ENCODE results near the gene LEFTY2.
"Not testable (repeated sequence)": the region's sequence is repeated elsewhere in the genome, so short reads cannot be mapped to it uniquely, and the experiment has no call there.

The LEFTY2 gene

DNA sequence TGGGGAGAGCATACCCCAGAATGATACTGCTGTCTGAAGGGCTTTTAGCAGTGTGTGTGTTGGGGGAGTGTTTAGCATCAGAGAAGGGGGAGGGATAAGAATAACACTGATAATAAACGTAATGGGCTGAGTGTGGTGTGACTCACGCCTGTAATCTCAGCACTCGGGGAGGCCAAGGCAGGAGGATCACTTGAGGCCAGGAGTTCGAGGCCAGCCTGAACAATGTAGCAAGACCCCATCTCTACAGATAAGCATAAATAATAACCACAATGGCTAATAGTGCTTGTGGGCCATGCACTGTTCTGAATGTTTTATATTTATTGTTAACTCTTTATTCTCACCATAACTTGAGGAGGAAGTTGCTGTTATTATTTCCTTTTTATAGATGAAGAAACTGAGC lies 2.6 kb upstream of the LEFTY2 start:
- no peak for DNase-seq
- peaks cover 9 to 12% of the 10 kb centered on the region in 2 donors for H3K4me1 Mint-ChIP-seq
- ATAC-seq (replicated peaks) = no peak
- H3K9me3 Mint-ChIP-seq = no peaks in the 10 kb centered on the region
- no peak overlapping the region for H3K27ac Mint-ChIP-seq
- no peak overlapping the region for H3K4me3 Mint-ChIP-seq
- H3K36me3 Mint-ChIP-seq = no peaks in the 10 kb centered on the region
- H3K27me3 Mint-ChIP-seq = peaks cover 14 to 16% of the 10 kb centered on the region in 2 donors

DNA sequence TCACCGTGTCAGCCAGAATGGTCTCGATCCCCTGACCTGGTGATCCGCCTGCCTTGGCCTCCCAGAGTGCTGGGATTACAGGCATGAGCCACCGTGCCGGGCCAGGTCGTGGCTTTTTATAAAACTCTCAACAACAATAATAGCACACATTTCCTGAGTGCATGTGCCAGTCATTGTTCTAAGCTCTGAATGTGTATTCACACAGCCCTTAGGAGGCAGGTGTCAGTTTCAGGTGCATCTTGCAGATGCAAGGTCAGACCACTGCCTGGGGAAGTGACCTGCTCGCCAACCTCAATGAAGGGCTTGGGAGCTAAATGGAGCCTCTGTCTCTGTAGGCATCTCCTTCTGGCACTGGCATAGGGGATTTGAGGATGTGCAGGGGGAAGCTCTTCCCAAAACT lies 1.6 kb upstream of the LEFTY2 start:
- H3K9me3 Mint-ChIP-seq = no peaks in the 10 kb centered on the region
- H3K4me3 Mint-ChIP-seq = no peak overlapping the region
- H3K27ac Mint-ChIP-seq = no peak overlapping the region
- ATAC-seq (replicated peaks) = peak in 1 of 2 donors; percentile 54
- no peaks in the 10 kb centered on the region for H3K36me3 Mint-ChIP-seq
- H3K4me1 Mint-ChIP-seq = peaks cover 9 to 12% of the 10 kb centered on the region in 2 donors
- DNase-seq = no peak
- H3K27me3 Mint-ChIP-seq = peaks cover 11 to 13% of the 10 kb centered on the region in 2 donors

DNA sequence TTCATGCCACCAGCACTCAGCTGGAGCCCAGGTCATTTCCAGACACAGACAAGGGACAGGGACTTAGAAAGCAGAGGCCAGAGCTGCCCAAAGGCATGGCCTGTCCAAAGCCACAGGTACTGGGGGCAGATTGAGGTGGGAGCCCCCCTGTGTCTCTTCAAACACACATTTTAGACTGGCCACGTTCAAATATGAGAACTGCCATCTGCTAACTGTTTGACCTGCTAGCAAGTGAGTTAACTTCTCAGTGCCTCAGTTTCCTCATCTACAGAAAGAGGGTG lies 862 bp upstream of the LEFTY2 start:
- Mint-ChIP-seq H3K36me3 (no peaks in the 10 kb centered on the region), H3K27ac (no peak overlapping the region), H3K4me3 (no peak overlapping the region), H3K9me3 (no peaks in the 10 kb centered on the region), H3K4me1 (peaks cover 9 to 12% of the 10 kb centered on the region in 2 donors), H3K27me3 (peaks cover 9 to 10% of the 10 kb centered on the region in 2 donors)
- no peak for ATAC-seq (replicated peaks)
- DNase-seq = no peak

DNA sequence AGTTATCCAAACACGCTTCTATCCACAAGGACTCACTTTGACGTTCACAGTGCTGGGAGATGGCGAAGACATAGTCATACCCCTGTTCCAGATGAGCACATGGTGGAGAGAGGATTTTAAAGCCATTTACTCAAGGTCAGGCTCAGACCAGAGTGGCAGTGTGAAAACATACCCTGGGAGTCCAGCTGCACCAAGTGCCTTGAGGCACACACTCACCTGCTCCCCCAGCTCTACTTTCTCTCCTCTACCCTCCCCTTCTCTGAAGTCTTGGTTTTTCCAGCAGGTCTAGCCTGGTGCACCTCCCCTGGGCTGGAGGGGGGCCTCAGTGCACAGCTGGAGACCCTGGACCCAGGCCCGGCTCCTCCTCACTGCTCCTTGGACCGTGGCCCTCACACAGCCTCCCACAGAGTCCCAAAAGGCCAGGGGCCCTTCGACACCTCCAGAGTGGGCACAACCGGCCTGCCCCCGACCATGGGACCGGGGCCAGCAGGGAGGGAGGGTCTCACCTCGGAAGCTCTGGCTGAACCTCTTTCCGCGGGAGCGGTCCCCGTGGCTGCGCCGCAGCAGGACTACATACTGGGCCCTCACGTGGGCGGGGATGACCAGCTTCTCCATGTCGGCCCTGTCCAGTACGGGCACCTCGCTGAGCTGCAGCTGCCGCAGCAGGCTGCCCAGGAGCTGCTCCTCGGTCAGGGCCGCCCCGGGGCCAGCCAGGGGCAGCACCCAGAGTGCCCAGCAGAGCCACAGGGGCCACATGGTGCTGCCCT lies 452 bp downstream of the LEFTY2 start:
- ATAC-seq (replicated peaks) (no peak), DNase-seq (no peak)
- peaks cover 3 to 9% of the 10 kb centered on the region in 2 donors for H3K27me3 Mint-ChIP-seq
- no peak overlapping the region for H3K4me3 Mint-ChIP-seq
- no peaks in the 10 kb centered on the region for H3K36me3 Mint-ChIP-seq
- H3K9me3 Mint-ChIP-seq = no peaks in the 10 kb centered on the region
- H3K27ac Mint-ChIP-seq = no peak overlapping the region
- H3K4me1 Mint-ChIP-seq = peaks cover 9 to 12% of the 10 kb centered on the region in 2 donors

DNA sequence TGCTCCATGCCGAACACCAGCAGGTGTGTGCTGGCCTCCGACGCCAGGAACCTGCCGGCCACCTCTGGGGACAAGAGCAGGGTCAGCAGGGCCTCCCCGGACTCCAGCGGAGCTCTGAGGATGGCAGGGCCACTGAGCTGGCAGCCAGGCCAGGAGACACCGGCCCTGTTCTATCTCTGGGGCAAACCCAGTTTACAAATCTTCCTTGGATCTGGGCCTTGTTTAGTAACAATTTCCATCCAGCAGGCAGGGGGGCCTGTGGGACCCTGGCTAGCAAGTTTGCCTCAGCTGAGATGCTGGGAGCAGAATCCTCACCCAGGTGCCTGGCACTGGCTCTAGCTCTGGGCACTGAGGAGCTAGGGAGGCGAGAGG lies 1.1 kb downstream of the LEFTY2 start:
- H3K4me3 Mint-ChIP-seq; H3K9me3 Mint-ChIP-seq; H3K4me1 Mint-ChIP-seq; ATAC-seq (replicated peaks); DNase-seq; H3K36me3 Mint-ChIP-seq; H3K27ac Mint-ChIP-seq; H3K27me3 Mint-ChIP-seq: not testable (repeated sequence)

DNA sequence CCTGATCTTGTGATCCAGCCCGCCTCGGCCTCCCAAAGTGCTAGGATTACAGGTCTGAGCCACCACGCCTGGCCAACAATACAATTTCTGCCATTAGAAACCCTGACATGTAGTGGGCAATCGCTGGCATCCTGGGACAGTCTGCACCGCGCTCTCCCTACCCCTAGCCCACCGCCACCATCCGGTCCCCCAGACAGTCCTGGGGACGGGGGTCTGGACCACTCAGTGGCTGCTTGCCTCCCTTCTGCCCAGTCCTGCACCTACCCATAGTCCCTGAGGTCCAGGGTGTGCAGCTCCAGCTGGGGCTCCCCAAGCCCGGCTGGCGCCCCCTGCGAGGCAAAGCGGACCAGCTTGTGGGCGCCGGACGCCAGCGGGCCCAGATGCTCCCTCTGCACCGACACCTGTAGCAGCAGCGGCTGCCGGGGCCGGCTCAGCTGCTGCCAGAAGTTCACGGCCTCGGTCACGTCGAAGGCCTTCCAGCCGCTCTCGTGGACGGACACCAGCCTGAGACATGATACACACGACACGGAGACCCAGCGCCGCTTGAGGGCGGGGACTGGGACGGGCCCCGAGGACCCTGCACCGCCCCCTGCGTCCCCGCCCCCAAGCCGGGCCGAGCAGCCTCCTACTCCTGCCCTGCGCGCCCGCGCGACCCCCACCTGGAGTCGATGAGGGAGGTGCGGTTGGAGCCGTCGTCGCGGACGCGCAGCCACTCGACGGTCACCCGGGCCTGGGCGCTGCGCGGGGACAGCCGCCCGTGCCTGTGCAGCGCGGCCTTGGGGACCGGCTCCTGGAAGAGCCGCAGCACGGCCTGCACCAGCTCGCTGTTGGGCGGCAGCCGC lies 1.7 kb downstream of the LEFTY2 start:
- H3K36me3 Mint-ChIP-seq; ATAC-seq (replicated peaks); H3K27me3 Mint-ChIP-seq; DNase-seq; H3K9me3 Mint-ChIP-seq; H3K27ac Mint-ChIP-seq; H3K4me1 Mint-ChIP-seq; H3K4me3 Mint-ChIP-seq: not testable (repeated sequence)

DNA sequence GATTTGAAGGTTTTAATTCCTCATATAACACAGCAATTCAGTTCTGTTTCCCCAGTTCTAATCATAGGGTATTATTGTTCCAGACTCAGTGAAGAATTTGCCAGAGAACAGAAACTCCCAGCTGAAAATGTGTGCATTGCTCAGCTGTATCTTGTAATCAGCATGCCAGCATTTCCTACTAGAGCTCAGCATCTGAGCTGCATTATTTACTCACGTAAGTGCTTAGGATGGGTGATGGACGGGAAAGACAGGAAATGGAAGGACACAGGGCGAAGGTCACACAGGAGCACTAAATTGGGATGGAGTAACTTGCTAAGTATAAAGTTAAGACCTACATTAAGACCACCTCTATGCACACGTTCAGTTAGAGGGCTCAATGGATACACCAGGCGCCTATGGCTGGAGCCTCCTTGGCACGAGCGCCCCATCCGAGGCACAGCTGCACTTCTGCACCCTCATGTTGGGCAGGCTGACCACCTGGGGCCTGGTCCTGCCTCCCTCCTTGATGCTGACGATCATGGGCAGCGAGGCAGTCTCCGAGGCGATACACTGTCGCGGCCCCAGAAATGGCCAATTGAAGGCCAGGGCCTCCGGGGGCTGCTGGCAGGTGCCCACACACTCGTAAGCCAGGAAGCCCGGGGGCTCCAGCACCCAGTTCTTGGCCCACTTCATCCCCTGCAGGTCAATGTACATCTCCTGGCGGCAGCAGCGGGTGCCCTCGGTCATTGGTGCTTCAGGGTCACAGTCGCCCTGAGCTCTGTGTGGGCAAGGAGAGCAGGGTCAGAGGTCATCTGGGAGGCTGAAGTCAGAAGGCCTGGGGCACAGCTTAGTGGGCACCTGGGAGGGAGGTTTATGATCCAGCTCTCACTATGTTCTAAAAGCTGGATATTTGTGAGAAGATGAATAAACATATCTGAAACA lies 3.7 kb downstream of the LEFTY2 start:
- ATAC-seq (replicated peaks) (no peak), DNase-seq (no peak)
- Mint-ChIP-seq H3K27ac (no peak overlapping the region), H3K4me3 (no peak overlapping the region), H3K4me1 (no peaks in the 10 kb centered on the region), H3K9me3 (no peaks in the 10 kb centered on the region), H3K27me3 (peaks cover 0 to 9% of the 10 kb centered on the region in 2 donors), H3K36me3 (no peaks in the 10 kb centered on the region)

DNA sequence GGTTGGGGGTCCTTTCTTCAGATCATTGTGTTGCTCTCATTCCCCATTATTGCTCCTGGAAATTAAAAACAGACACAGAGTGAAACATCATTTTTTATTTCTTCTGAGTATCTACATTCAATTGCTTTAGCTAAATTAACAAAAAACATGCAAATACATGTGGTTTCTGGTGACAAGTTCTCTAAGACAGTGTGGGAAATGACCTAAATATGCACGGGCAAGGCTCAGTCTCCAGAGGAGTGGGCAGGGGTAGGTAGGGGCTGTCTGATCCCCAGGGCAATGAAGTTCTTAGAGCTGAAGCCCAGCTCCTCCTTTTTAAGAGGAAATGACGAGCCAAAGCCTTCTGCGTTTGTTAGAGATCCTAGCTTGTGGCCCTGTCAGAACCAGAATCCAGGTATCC lies 4.5 kb downstream of the LEFTY2 start:
- Mint-ChIP-seq H3K36me3 (no peaks in the 10 kb centered on the region), H3K4me3 (no peak overlapping the region), H3K9me3 (no peaks in the 10 kb centered on the region), H3K4me1 (no peaks in the 10 kb centered on the region), H3K27me3 (peaks cover 0 to 9% of the 10 kb centered on the region in 2 donors), H3K27ac (no peak overlapping the region)
- ATAC-seq (replicated peaks) (no peak), DNase-seq (no peak)

DNA sequence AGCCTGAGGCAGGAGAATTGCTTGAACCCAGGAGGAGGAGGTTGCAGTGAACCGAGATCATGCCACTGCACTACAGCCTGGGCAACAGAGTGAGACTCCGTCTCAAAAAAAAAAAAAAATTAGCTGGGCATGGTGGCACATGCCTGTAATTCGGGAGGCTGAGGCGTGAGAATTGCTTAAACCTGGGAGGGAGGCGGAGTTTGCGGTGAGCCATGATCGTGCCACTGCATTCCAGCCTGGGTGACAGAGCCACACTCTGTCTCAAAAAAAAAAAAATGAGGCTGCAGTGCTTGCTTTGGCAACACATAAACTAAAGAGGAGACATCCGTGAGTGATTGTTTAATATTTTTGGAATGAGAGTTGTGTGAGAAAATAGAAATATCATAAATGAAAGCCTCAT lies 4.9 kb downstream of the LEFTY2 start:
- not testable (repeated sequence) for H3K27me3 Mint-ChIP-seq; H3K9me3 Mint-ChIP-seq; ATAC-seq (replicated peaks); DNase-seq; H3K27ac Mint-ChIP-seq; H3K36me3 Mint-ChIP-seq; H3K4me3 Mint-ChIP-seq; H3K4me1 Mint-ChIP-seq

DNA sequence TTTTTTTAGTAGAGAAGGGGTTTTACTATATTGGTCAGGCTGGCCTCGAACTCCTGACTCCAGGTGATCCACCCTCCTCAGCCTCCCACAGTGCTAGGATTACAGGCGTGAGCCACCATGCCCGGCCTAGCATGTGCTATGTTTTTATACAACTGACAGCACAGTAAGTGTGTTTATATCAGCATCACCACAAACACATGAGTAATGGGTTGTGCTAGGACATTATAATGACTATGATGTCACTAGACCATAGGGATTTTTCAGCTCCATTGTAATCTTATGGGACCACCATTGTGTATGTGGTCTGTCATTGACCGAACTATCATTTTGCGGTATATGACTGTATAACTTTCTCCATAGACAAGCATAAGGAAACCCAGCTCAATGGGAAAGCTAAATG lies 6.3 kb downstream of the LEFTY2 start:
- DNase-seq (no peak), ATAC-seq (replicated peaks) (no peak)
- Mint-ChIP-seq H3K4me3 (no peak overlapping the region), H3K27ac (no peak overlapping the region), H3K4me1 (no peaks in the 10 kb centered on the region), H3K9me3 (no peaks in the 10 kb centered on the region), H3K36me3 (no peaks in the 10 kb centered on the region), H3K27me3 (peaks cover 0 to 5% of the 10 kb centered on the region in 2 donors)

DNA sequence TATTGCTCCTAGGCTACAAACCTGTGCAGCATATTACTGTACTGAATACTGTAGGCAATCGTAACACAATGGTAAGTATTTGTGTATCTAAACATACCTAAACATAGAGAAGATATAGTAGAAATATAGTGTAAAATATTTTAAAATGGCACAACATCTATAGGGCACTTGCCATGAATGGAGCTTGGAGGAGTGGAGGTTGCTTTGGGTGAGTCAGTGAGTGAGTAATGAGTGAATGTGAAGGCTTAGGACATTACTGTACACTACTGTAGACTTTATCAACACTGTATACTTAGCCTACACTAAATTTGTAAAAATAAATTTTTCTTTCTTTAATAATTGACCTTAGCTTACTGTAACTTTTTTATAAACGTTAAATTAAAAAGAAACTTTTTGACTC lies 7.9 kb downstream of the LEFTY2 start:
- Mint-ChIP-seq H3K4me1 (no peaks in the 10 kb centered on the region), H3K9me3 (no peaks in the 10 kb centered on the region), H3K36me3 (no peaks in the 10 kb centered on the region), H3K27ac (no peak overlapping the region), H3K4me3 (no peak overlapping the region), H3K27me3 (no peaks in the 10 kb centered on the region)
- DNase-seq (no peak), ATAC-seq (replicated peaks) (no peak)

DNA sequence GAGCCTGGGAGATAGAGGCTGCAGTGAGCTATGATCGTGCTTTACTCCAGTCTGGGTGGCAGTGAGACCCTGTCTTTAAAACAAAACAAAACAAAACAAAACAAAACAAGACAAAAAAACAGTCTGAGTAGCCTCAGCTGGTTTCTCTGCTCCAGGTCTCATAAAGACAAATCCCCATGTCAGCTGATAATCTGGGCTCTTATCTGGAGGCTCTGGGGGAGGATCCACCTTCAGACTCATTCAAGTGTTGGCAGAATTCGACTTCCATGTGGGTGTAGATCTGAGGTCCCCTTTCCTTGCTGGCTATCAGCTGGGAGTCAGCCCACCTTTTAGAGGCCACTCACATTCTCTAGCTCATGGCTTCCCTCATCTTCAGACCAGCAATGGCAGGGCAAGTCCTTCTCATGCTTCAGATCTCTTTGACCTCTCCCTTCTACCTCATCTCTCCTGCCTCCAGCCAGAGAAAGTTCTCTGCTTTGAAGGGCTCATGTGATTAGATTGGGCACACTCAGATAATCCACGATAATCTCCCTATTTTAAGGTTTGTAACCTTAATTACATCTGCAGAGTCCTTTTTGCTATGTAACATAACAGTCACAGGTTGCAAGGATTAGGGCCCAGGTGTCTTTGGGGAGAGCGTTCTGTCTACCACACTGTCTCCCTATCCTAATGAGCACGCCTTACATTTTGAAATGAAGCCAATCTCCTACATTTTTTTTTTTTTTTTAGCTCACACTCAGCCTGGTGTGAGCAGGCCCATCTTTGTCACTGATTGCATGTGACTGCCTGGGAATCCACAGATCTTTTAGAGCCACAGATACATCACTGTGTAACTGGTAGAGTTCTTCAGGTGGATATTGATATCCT lies 9.5 kb downstream of the LEFTY2 start:
- Mint-ChIP-seq H3K27ac (no peak overlapping the region), H3K4me1 (peaks cover 0 to 5% of the 10 kb centered on the region in 2 donors), H3K4me3 (no peak overlapping the region), H3K9me3 (no peaks in the 10 kb centered on the region), H3K36me3 (no peaks in the 10 kb centered on the region), H3K27me3 (no peaks in the 10 kb centered on the region)
- ATAC-seq (replicated peaks) (no peak), DNase-seq (no peak)

DNA sequence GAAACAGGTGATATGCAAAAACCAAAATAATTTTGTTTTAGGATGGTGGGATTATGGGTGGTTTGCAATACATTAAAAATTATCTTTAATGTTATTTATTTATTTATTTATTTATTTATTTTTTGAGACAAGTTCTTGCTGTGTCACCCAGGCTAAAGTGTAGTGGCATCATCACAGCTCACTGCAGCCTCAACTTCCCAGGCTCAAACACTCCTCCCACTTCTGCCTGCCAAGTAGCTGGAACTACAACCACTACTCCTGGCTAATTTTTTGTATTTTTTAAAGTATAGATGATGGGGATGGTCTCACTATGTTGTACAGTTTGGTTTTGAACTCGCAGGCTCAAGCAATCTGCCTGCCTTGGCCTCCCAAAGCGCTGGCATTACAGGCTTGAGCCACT lies 10.5 kb downstream of the LEFTY2 start:
- H3K4me3 Mint-ChIP-seq = no peak overlapping the region
- DNase-seq = no peak
- no peaks in the 10 kb centered on the region for H3K27me3 Mint-ChIP-seq
- peaks cover 0 to 7% of the 10 kb centered on the region in 2 donors for H3K4me1 Mint-ChIP-seq
- H3K36me3 Mint-ChIP-seq = no peaks in the 10 kb centered on the region
- no peak overlapping the region for H3K27ac Mint-ChIP-seq
- no peak for ATAC-seq (replicated peaks)
- no peaks in the 10 kb centered on the region for H3K9me3 Mint-ChIP-seq

DNA sequence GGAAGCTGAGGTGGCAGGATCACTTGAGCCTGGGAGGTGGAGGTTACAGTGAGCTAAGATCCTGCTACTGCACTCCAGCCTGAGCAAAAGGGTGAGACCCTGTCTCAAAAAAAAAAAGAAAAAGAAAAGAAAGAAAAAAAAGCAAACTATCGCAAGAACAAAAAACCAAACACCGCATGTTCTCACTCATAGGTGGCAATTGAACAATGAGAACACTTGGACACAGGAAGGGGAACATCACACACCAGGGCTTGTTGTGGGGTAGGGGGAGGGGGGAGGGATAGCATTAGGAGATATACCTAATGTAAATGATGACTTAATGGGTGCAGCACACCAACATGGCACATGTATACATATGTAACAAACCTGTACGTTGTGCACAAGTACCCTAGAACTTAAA lies 11.6 kb downstream of the LEFTY2 start:
- H3K4me3 Mint-ChIP-seq; ATAC-seq (replicated peaks); DNase-seq; H3K36me3 Mint-ChIP-seq; H3K27me3 Mint-ChIP-seq; H3K9me3 Mint-ChIP-seq; H3K27ac Mint-ChIP-seq: not testable (repeated sequence)
- peaks cover 0 to 14% of the 10 kb centered on the region in 2 donors for H3K4me1 Mint-ChIP-seq
